ELF-1 (cell line): ENCODE data around the gene CTLA4.
"Not testable (repeated sequence)": the region's sequence is repeated elsewhere in the genome, so short reads cannot be mapped to it uniquely, and the experiment has no call there.

Experiments used
- DNase-seq: peaks from one replicate; pipeline ENCODE4 v3.0.0-alpha.2; 2016; ENCODE audit warnings: low read depth, low spot score

The CTLA4 gene

DNA sequence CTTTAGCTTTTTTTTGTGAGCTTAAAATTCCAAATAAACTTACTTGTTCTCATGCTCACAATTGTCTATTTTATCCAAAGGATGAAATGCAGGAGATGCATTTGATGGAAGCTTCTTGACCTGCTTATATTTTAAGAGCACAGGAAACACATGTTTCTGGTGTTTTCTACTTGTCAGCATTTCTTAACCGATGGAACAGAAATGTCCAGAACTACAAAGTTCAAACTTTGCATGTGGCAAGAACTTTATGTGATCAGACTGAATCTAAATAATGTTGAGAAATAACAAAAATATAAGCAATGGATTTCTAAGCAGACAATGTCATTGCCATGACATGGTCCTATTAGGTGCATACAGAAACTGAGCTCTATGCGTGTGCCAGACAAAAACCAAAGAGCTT lies 9.9 kb upstream of the CTLA4 start:
- DNase-seq: no peak

DNA sequence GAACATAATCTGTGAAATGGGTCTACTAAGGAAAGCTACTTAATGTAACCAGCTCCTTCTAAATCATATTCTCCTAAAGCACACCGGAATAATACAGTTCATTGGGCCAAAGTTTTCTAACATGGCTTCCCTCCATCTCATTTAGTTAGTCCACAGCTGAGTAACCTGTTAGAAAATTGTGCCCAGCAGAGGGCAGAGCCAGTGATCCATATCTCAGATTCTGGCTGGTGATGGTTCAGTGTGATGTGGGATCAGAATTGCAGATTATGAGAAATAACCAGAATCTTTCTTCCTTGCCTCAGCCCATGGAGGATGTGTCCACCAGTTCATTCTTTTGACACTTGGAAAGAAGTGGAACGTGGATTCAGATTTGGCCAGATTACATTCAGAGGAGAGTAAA lies 9.4 kb upstream of the CTLA4 start:
- DNase-seq: no peak

DNA sequence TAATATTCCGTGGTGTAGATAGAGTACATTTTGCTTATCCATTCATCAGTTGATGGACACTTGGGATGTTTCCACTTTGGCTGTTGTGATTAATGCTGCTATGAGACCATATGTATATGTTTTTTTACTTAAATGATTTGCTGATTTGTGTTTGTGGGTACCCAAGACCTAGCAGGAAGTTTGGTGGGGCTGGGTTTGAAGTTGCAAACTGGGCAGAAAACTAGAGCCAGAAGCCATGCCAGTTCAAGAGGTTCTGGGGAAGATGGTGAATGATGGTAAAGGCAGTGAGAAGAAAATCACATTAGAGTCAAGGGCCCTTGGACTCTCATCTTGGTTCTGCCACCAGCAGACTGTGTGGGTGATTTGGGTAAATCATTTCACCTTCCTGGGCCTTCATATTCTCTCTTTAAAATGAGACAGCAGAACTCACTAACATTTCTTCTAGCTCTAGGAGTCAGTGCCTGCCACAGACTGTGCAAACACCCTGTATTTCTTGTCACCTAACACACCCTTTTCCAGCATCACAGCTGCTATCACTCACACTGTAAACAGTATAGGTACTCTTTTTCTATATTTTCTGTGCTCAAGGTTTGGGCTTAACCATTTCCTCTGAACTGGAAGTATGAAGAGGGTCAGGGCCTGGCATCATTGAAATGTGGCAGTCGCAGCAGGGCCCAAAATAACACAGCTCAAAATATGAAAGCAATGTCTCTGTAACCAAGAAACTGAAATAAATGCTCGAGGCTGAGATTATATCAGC lies 8.4 kb upstream of the CTLA4 start:
- no peak for DNase-seq

DNA sequence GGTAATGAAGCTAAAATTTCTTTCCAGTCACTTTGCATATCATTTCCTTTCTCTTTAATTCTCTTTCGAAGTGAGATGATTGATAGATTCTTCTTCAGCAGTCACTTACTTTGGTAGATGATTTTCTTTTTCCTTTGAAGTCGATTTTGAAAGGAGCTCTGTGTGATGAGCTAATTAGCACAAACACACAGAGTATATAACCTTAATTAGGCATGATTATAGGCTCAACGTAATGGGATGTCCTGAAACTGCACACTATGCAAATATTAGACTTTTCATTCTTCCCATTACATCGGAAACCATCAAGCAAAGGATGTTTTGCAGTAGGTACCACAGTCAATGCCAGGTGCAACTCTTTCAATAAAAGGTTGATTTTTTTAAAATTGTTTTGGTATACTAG lies 6.4 kb upstream of the CTLA4 start:
- no peak for DNase-seq

DNA sequence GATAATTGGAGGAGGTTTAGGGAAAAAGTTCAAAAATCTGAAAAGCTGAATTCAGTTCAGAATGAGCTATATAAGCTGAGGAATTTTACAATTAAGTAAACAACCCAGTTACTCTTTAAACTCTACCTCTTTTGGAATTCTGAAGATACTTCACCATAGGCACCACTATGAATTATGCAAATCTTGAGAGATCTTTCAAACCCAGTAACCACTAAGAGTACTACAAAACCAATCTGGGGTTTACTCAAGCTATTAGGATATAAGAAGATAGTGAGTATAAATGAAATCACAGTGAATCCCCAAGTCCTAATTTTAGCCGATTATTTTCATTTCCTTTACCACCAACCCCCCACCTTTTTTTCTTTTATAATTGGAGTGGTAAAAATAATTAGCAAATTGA lies 6.0 kb upstream of the CTLA4 start:
- DNase-seq: no peak

DNA sequence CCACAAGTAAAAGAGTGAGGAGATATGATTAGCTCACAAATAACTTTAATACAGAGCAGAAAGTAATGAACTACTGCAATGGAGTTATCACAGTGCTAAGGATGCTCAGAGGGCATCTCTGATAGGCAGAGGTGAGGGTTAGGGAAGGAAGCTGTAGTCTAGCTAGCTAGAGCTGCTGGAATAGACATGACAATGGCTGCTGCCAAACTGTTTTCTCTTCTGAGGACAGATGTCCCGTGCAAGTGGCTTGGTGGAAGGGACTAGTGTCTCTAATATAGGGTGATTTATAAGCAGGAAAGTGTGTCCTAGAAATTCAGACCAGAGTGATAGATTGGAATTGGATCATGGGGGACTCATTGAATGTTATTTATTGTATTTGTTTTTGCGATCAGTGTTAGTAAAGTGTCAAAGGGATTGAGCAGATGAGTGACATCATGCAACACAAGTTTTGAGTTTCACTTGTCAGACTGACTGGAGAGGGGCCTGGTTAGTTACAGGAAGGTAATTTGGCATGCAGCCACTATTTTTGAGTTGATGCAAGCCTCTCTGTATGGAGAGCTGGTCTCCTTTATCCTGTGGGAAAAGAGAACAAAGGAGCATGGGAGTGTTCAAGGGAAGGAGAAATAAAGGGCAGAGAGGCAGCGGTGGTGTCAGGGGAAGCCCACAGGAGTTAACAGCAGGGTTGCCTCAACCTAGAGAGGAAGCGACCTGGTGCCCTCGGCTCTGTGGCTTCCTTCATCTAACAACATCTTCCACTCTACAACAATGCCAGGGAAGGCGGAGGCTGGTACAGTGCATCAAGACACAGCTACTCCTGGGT lies 1.9 kb downstream of the CTLA4 start:
- DNase-seq: no peak

DNA sequence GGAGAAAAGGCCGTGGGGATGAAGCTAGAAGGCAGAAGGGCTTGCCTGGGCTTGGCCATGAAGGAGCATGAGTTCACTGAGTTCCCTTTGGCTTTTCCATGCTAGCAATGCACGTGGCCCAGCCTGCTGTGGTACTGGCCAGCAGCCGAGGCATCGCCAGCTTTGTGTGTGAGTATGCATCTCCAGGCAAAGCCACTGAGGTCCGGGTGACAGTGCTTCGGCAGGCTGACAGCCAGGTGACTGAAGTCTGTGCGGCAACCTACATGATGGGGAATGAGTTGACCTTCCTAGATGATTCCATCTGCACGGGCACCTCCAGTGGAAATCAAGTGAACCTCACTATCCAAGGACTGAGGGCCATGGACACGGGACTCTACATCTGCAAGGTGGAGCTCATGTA lies 2.9 kb downstream of the CTLA4 start:
- no peak for DNase-seq

DNA sequence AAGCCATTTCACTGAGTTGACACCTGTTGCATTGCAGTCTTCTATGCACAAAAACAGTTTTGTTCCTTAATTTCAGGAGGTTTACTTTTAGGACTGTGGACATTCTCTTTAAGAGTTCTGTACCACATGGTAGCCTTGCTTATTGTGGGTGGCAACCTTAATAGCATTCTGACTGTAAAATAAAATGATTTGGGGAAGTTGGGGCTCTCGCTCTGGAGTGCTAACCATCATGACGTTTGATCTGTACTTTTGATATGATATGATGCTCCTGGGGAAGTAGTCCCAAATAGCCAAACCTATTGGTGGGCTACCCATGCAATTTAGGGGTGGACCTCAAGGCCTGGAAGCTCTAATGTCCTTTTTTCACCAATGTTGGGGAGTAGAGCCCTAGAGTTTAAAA lies 3.4 kb downstream of the CTLA4 start:
- no peak for DNase-seq

DNA sequence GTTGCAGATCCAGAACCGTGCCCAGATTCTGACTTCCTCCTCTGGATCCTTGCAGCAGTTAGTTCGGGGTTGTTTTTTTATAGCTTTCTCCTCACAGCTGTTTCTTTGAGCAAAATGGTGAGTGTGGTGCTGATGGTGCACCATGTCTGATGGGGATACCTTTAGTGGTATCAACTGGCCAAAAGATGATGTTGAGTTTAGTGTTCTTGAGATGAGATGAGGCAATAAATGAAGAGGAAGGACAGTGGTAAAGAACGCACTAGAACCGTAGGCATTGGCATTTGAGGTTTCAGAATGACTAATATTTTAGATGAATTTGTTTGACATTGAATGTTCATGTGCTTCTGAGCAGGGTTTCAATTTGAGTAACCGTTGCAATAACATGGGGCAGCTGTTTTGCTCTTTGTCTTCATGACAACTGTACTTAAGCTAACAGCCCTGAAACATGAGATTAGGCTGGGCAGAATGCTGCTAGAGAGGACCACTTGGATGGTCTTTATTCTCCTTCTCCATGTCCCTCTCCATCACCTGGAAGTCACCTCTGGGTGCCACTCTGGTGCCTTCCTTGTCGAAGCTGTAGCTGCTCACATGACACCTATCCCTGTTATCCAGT lies 3.9 kb downstream of the CTLA4 start:
- DNase-seq: no peak

DNA sequence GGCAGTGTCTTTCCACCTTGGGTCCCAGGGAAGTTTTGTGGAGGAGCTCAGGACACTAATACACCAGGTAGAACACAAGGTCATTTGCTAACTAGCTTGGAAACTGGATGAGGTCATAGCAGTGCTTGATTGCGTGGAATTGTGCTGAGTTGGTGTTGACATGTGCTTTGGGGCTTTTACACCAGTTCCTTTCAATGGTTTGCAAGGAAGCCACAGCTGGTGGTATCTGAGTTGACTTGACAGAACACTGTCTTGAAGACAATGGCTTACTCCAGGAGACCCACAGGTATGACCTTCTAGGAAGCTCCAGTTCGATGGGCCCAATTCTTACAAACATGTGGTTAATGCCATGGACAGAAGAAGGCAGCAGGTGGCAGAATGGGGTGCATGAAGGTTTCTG lies 5.9 kb downstream of the CTLA4 start:
- no peak for DNase-seq

DNA sequence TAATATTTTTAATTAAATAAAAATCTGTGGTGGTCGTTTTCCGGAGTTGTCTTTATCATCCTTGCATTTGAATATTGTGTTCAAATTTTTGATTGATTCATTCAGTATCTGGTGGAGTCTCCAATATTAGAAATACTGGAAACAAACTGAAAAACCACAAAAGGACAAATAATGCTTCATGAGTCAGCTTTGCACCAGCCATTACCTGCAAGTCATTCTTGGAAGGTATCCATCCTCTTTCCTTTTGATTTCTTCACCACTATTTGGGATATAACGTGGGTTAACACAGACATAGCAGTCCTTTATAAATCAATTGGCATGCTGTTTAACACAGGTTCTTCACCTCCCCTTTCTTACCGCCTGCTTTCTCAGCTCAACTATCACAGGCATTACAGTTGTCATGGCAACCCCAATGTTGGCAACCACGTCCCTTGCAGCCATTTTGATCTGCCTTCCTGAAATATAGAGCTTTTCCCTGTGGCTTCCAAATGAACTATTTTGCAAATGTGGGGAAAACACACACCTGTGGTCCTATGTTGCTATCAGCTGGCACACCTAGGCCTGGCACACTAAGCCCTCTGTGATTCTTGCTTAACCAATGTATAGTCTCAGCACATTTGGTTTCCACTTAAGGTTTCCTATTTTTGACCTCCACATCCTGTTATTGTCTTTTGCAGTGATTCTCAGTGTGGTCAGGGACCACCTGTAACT lies 6.5 kb downstream of the CTLA4 start:
- no peak for DNase-seq

DNA sequence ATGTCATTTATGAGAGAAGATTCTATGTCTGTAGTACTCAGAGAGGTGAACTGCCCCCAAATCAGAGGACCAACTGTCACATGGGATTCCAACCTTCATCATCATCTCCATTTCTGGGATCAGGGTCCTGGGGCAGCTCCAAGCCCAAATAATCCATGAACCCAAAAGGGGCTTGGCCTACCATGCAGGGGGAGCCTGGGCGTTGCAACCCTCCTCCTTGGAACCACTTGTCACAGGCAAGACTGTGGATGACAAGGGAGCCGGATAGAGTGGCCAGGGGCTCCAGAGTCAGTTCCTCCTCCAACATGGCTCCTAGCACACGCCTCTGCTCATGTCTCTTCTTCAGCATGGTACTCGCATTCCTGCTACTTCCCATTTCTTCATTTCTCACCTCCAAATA lies 7.9 kb downstream of the CTLA4 start:
- DNase-seq: no peak

DNA sequence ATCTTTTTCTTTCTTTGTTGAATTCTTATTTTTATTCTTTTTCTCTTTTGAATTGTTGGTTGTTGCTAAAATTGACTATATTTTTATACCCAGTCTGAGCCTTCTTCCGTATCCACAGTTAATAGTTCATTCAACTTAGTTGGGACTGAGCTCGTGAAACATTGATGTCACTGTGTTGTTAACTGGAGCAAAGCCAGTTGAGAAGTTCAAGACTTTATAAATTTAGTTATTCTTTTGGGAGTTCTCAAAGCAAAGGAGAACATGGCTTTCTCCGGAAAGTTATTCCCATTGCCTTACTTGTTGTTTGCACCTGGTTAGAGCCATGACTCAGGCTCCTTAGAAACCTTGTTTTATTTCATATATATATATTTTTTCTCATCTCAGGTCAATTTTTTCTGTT lies 8.8 kb downstream of the CTLA4 start:
- no peak for DNase-seq

DNA sequence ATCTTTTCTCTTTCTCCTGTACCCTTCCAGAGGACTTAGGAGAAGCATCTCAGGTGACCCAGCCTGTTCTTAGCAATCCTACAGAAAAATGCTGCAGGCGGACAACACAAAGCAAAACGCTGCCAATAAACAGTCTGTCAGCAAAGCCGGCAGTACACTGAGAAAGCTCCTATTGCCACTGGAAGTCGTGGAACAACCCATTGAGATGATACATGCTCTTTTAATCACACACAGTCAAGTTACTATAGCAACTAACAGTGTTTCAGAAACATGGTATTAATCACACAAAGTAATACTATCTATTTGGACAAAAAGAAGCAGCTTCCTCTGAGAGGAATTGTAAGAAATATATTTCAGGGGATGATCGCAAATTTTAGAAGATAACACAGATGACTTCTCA lies 10.5 kb downstream of the CTLA4 start:
- no peak for DNase-seq

DNA sequence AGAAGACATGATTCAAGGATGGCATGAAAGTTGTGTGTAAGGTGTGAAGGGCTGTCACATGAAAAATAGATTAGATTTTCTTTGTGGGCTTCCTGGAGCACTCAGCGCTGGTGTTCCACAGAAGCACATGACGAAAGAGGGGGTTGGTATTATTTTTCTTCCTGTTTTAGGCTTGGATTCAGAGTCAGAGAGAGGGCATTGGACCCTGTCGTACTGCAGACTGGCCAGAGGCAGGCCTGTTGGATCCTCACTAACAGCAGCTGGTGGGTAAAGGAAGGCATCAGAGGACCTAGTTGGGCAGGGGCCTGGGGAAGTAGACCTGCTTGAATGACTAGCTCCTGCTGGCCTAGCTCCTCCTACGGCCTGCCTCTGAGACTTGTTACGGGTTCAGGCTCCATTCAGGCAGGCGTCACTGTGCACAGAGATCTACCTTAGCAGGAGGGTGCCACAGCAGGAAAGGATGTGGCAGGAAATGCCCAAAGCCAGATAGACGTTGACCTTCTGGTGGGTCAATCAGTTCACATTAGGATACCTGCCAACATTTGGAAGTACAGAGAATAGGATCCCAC lies 13.1 kb downstream of the CTLA4 start:
- DNase-seq: no peak

DNA sequence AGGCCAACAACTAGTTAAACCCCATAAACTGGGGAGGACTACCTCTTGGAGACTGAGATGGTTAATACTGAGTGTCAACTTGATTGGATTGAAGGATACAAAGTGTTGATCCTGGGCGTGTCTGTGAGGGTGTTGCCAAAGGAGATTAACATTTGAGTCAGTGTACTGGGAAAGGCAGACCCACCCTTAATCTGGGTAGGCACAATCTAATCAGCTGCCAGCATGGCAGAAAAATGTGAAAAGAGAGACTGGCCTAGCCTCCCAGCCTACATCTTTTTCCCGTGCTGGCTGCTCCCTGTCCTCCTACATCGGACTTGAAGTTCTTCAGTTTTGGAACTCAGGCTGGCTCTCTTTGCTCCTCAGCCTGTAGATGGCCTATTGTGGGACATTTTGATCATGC lies 13.6 kb downstream of the CTLA4 start:
- not testable (repeated sequence) for DNase-seq

DNA sequence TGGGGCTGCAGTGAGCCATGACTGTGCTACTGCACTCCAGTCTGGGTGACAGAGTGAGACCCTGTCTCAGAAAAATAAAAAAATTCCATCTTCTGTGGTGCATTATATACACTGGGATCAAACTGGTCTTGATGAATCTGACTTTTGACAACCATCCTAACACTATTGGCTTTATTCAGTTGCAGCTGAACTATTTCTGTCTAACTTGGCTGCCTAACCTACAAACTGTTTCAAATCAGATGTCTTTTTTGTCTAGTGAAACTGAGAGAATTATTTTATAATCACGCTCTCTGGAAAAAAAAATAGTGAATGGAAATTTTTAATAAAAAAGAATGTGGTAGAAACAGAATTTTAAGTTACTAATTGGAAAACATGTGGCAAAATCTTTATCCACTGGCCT lies 15.0 kb downstream of the CTLA4 start:
- no peak for DNase-seq

DNA sequence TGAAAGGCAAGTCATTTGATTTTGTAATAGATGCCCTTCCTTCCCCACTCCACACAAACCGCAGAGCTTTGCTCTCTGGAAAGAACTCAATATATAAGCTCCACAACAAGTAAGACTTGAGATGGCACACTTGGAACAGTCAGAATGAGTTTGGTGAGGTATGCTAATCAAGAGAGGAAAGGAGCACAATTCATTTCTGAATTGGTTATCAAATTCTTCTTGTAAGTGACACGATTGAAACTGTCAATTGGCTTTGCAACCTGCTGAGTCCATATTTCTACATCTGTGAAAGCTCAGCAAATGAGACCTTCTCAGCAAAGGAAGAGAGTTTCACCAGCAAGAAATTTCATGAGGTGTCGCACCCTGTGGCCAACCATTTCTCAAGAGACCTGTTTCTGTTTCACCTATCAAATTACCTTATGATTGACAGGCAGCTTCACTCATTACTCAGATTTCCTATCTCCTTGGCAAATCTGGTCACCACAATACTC lies 19.1 kb downstream of the CTLA4 start:
- DNase-seq: no peak

DNA sequence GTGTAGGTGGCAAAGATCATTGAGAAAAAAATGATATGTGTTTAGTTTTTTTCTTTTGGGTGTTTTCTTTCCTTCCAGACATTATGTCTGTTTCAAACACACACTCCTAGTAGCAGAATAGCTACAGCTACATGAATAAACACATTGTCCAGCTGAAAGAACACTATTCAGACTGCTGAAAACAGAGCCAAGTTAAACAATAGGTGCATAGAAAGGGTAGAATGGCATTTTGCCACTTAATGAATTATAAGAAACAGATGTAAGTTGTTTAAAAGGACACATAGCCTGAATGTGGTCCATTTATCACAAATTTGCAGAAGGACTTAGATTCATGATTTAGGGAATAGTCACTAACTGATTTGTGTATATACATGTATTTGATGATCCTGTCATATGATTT lies 20.1 kb downstream of the CTLA4 start:
- no peak for DNase-seq

DNA sequence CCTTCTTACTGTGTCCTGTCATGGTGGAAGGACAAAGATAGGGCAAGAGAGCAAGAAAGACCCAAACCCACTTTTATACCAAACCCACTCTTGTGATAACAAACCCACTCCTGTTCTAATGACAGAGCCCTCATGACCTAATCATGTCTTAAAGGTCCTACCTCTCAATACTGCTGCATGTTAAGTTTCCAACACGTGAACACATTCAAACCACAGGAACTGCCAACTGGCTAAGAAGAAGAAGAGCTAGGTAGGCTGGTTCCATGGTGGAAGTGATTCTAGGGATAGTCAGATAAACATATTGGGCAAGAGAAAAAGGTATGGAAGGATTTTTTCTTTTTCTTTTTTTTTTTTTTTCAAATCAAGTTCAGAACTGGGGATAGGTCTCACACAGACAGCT lies 22.0 kb downstream of the CTLA4 start:
- DNase-seq: no peak

DNA sequence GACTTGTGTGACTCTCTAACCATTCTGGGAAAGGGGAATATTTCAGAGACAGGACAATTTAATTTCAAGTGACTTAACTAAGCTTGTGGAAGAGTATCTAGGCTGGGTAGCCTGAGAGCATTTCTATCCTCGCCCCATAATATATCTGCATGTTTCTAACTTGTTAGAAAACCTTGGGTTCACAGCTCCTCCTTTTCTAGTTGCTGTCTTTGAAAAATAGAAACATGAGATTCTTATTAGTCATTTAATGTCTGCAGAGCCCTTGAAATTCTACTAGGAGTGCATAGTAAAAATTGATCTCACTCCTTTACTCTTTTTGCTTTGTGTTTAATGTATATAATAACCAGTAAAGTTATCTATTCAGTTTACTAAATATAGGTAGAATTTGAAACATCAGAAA lies 22.4 kb downstream of the CTLA4 start:
- DNase-seq: no peak

DNA sequence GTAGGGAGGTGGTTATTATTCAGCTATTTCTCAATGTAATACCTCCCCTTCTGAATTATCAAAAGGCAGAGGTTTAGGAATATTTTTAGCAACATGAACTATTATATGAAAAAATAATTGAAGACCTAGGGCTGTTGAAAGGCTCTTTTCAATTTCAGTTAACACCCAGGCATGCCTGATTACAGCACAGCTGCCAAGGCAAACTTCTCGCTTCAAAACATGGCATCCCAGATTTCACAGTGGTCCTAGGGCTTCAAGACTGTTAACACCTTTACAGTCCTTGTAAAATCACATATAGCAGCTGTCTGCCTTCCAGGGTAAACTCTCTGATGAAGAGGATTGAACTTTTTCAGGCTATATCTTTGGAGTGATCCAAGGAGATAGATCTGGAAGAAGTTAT lies 23.2 kb downstream of the CTLA4 start:
- no peak for DNase-seq
